GM12878 (cell line): ENCODE data around the gene ARAP1.

Source experiments
- CHD2 ChIP-seq: IDR thresholded peaks from 2 replicates; pipeline ENCODE4 v1.6.1; 2011; ENCODE audit warnings: low read depth, low read length, improper control_type of control experiment, borderline replicate concordance
- CREB1 ChIP-seq: IDR thresholded peaks from 2 replicates; pipeline ENCODE4 v1.6.1; 2012; ENCODE audit warnings: low read depth, mild to moderate bottlenecking, inconsistent platforms
- CTCF ChIP-seq, 3 experiments: IDR thresholded peaks in 2 of 3; conservative IDR thresholded peaks in 1 of 3; 2 replicates each; pipeline ENCODE4 v1.5.1; 2011; ENCODE audit warnings: low read depth in 3 of 3, low read length in 3 of 3, mild to moderate bottlenecking in 3 of 3, control low read depth in 2 of 3, moderate library complexity in 2 of 3, inconsistent platforms in 1 of 3, mixed read lengths in 1 of 3; ENCODE audit not compliant: control insufficient read depth in 2 of 3, insufficient read depth in 1 of 3; ENCODE audit errors: extremely low read depth in 1 of 3
- MEF2A ChIP-seq: IDR thresholded peaks from 2 replicates; pipeline ENCODE4 v1.6.1; 2011; ENCODE audit warnings: low read depth, mild to moderate bottlenecking, low read length, moderate library complexity; ENCODE audit not compliant: insufficient read depth
- MXI1 ChIP-seq: fragments of 150-350 bp; IDR thresholded peaks from 2 replicates; pipeline ENCODE4 v1.6.1; 2011; ENCODE audit warnings: low read depth, mild to moderate bottlenecking, inconsistent platforms, low read length, improper control_type of control experiment
- NFYB ChIP-seq: IDR thresholded peaks from 2 replicates; pipeline ENCODE4 v1.6.1; 2011; ENCODE audit warnings: low read depth, mild to moderate bottlenecking, low read length, improper control_type of control experiment, moderate library complexity; ENCODE audit not compliant: insufficient read depth
- POLR2A ChIP-seq: IDR thresholded peaks from 2 replicates; pipeline ENCODE4 v1.6.1; 2011; ENCODE audit warnings: low read depth, mild to moderate bottlenecking, low read length
- SIN3A ChIP-seq: IDR thresholded peaks from 2 replicates; pipeline ENCODE4 v1.6.1; 2012; ENCODE audit warnings: low read depth, low read length, improper control_type of control experiment
- SRF ChIP-seq, 2 experiments: IDR thresholded peaks; 2 replicates each; pipeline ENCODE4 v1.6.1; 2011; ENCODE audit warnings: low read depth in 2 of 2, low read length in 2 of 2, mild to moderate bottlenecking in 1 of 2, moderate library complexity in 1 of 2
- TCF12 ChIP-seq: IDR thresholded peaks from 2 replicates; pipeline ENCODE4 v1.6.1; 2011; ENCODE audit warnings: low read depth, mild to moderate bottlenecking, low read length
- ZBED1 ChIP-seq: IDR thresholded peaks from 2 replicates; pipeline ENCODE4 v1.6.1; 2016; ENCODE audit warnings: borderline replicate concordance
- ZBTB11 ChIP-seq: fragments of 450-650 bp; formaldehyde crosslinking; IDR thresholded peaks from 2 replicates; pipeline ENCODE4 v1.5.0; 2022; ENCODE audit warnings: mild to moderate bottlenecking, missing genetic modification characterization
- TF ChIP-seq, protein P1 (sequence below): fragments of 450-650 bp; IDR thresholded peaks from 2 replicates; pipeline ENCODE4 v1.6.1; 2017; ENCODE audit warnings: mild to moderate bottlenecking

DNA sequence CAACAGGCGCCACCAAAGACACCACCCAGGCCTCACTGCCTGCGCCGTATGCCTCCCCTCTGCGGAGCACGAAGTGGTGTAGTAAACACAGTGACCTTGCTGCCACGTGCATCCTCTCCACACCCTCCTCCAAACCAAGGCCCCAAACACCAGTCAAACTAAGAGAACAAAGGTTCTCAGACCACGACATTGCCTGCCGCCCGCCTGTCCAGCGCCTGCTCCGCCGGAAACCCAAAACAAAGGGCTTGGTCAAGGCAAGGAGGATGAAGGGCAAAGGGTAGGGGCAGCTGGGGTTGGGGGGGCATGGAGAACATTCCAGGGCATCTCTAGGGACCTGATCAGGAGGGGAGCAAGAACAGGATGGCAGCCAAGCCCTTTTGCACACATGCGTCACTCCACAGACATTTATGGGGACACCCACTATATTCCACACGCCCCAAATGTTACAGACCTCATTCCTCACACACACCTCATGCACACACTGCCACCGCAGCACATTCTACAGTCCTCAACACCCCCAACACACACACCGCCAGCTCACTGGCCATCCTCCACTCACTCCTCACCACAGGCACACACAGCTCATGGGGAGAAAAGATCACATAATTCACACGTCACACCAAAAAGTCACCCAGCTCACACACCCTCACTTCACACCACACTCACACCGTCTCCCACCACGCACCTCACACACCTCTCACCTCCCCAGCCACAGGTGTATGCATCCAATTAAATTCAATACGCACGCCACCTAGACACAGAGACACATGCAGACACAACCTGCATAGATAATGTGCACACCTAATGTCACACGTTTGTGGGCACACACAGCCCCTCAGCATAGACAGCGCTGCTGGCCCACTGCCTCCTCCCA lies 112.5 kb downstream of the ARAP1 start:
- TF ChIP-seq POLR2A (no peak), SIN3A (no peak), TCF12 (no peak), ZBED1 (no peak), CTCF (IDR thresholded peaks at IDR 0.05 in 2 of 3, conservative IDR thresholded peaks at IDR 0.05 in 1 of 3; ENCODE audit: control insufficient read depth in 2 of 3, extremely low read depth in 1 of 3, insufficient read depth in 1 of 3, low read depth in 3 of 3, low read length in 3 of 3) (no peak), CREB1 (no peak), NFYB (no peak), ZBTB11 (CRISPR knock-in tag) (no peak), MXI1 (no peak), MEF2A (no peak), SRF (IDR thresholded peaks at IDR 0.05; ENCODE audit: low read depth in 2 of 2, low read length in 2 of 2) (no peak), CHD2 (no peak)
- TF ChIP-seq, protein P1, sequence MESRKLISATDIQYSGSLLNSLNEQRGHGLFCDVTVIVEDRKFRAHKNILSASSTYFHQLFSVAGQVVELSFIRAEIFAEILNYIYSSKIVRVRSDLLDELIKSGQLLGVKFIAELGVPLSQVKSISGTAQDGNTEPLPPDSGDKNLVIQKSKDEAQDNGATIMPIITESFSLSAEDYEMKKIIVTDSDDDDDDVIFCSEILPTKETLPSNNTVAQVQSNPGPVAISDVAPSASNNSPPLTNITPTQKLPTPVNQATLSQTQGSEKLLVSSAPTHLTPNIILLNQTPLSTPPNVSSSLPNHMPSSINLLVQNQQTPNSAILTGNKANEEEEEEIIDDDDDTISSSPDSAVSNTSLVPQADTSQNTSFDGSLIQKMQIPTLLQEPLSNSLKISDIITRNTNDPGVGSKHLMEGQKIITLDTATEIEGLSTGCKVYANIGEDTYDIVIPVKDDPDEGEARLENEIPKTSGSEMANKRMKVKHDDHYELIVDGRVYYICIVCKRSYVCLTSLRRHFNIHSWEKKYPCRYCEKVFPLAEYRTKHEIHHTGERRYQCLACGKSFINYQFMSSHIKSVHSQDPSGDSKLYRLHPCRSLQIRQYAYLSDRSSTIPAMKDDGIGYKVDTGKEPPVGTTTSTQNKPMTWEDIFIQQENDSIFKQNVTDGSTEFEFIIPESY: no peak
